H7 (cell line): ENCODE data around the gene CDC42EP1. TPM values are rescaled to one million over a fixed set of nuclear protein-coding genes. Genes with fewer than 3 reads are reported as not detected.
"Not testable (repeated sequence)": the region's sequence is repeated elsewhere in the genome, so short reads cannot be mapped to it uniquely, and the experiment has no call there.

Experiments
- DNase-seq: peaks from one replicate; pipeline ENCODE4 v3.0.0; 2012
- H3K27me3 ChIP-seq: 2 replicates; pipeline ENCODE4 v1.6.0; 2011; ENCODE audit warnings: mild to moderate bottlenecking, low read length; ENCODE audit not compliant: control insufficient read depth, insufficient read depth
- H3K36me3 ChIP-seq: replicated peaks from 2 replicates; pipeline ENCODE4 v1.5.1; 2011; ENCODE audit warnings: low read length; ENCODE audit not compliant: control insufficient read depth, insufficient read depth
- H3K4me3 ChIP-seq: 2 replicates; pipeline ENCODE4 v1.5.1; 2011; ENCODE audit warnings: low read depth, mild to moderate bottlenecking, control low read depth, low read length, moderate library complexity; ENCODE audit not compliant: insufficient read depth
- total RNA-seq: library from RNA; depleted of rRNA; stranded (reverse); fragments of >200 nt; shearing (Covaris generic); gene quantifications from 2 replicates; pipeline ENCODE4 v1.2.3, GENCODE V29; 2014

The CDC42EP1 gene
- total RNA-seq, 1 experiment from 2014 or later, result 22.5 TPM

DNA sequence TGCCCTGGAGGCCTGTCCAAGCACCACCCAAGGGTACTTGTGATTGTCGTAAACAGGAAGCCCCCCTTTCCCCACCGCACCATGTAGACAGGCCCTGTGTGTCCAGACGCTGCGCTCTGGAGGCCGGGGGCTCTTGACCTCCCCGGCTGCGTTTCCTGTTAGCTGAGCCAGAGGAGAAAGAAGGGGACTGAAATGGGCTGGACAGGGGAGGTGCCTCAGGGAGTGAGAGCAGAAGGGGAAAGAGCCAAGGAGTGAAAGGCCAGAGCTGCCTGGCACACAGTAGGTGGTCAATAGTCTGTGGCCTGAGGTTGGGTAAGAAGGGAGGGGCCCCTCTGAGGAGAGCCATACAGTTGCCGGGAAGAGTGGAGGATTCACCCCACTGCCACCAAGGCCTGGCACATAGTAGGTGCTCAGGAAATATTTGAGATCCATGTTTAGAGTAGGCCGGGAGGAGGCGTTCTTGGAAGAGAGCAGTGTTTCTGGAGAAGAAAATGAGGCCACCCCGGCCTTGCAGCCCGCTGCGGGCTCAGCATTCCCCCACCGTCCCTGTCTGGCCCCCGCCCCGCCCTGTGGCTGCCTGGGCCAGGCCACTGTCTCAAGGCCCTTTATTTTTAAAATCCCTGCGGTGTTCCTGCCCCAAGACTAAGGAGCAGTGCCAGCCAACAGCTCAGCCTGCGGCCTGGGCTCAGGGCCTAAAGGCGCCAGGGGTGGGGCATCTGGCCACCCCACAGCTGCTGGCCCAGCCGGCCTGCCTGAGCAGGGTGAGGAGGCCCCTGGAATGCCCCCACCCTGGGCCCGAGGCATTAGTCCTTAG, 13.6 kb upstream of the CDC42EP1 start:
- H3K4me3 ChIP-seq, result peak overlapping the region; percentile 11; the same call in 1 of the 2 replicates
- peak; percentile 79 for DNase-seq
- H3K36me3 ChIP-seq, result no peaks in the 10 kb centered on the region
- no peaks in the 10 kb centered on the region for H3K27me3 ChIP-seq

GRCh38 chr22:37547251-37547741, 13.0 kb upstream of the CDC42EP1 start:
- no peak for DNase-seq
- Histone ChIP-seq H3K27me3 (no peaks in the 10 kb centered on the region), H3K4me3 (no peak overlapping the region), H3K36me3 (no peaks in the 10 kb centered on the region)

GRCh38 chr22:37549704-37550059, 10.6 kb upstream of the CDC42EP1 start:
- H3K36me3 ChIP-seq, result no peaks in the 10 kb centered on the region
- DNase-seq, result peak; percentile 65
- H3K27me3 ChIP-seq, result no peaks in the 10 kb centered on the region
- no peak overlapping the region for H3K4me3 ChIP-seq

DNA sequence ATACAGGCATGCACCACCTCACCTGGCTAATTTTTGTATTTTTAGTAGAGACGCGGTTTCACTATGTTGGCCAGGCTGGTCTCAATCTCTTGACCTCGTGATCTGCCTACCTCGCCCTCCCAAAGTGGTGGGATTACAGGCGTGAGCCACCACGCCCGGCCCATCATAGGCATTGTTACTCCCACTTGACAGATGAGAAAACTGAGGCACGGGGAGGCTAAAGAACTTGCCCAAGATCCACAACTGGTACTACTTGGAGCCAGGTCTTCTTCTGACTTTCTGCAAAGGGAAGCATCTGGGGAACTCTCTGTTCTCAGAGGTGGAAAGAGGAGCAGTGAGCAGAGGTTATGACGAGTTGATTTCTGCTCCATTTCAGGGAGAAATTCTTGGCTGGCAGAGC, 9.4 kb upstream of the CDC42EP1 start:
- H3K4me3 ChIP-seq, H3K27me3 ChIP-seq, DNase-seq, H3K36me3 ChIP-seq: not testable (repeated sequence)

- no peak overlapping the region for H3K4me3 ChIP-seq
- peaks cover 3% of the 10 kb centered on the region; the same call in 1 of the 2 replicates for H3K27me3 ChIP-seq
- peak; percentile 57 for DNase-seq
- H3K36me3 ChIP-seq, result no peaks in the 10 kb centered on the region
These were observed 8.3 kb upstream of the CDC42EP1 start for GRCh38 chr22:37551981-37552380.

DNA sequence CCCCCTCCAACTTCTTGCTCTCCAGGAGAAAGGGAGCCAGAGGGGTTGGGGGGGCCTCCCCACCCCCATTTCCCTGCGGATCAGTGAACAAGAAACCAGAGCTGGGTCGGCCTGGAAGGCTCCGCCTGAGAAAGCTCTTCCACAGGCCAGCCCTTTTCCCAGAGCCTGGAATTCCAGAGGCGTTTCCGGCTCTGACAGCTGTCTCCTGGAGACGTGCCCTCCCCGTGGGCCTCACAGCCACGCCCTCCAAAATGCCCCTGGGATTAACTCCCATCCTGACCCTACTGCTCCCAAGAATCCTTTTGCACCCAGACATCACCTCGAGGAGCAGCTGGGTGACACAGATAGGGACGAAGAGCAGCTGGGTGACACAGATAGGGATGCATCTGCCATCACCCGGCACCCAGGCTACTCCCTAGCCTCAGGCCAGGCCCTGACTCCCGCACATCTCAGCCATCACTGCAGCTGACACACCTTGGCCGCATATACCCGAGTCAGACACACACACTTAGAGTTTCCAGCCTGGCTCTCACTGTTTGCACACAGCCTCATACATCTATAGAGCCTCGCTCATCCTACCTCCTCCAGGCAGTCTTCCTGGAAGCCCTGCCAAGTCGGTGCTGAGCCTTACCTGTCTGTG, 7.6 kb upstream of the CDC42EP1 start:
- peaks cover 3% of the 10 kb centered on the region; the same call in 1 of the 2 replicates for H3K27me3 ChIP-seq
- H3K36me3 ChIP-seq, result no peaks in the 10 kb centered on the region
- peak; percentile 80 for DNase-seq
- H3K4me3 ChIP-seq, result no peak overlapping the region

DNA sequence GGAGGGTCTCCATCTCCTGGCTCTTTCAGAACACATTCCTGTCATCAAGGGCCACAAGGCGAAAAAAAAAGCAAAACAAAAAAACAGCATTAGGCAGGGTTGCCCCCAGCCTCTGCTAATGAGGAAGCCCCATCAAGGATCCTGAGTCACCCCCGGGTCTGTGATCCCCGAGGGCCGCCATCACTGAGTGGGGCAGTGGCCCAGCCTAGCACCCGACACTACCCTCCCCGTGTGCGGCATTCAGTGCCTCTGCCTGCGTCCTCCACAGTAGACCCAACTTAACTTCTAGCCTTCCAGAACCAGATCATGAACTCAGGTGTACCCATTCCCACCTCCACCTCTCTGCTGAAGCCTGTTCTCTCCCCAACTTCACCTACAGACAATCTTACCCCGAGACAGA, 6.6 kb upstream of the CDC42EP1 start:
- Histone ChIP-seq H3K36me3 (no peaks in the 10 kb centered on the region), H3K27me3 (peaks cover 3% of the 10 kb centered on the region; the same call in 1 of the 2 replicates), H3K4me3 (no peak overlapping the region)
- no peak for DNase-seq

- DNase-seq, result no peak
- no peak overlapping the region for H3K4me3 ChIP-seq
- no peaks in the 10 kb centered on the region for H3K36me3 ChIP-seq
- H3K27me3 ChIP-seq, result peaks cover 4% of the 10 kb centered on the region; the same call in 1 of the 2 replicates
These were observed 5.3 kb upstream of the CDC42EP1 start for GRCh38 chr22:37555029-37555428.

DNA sequence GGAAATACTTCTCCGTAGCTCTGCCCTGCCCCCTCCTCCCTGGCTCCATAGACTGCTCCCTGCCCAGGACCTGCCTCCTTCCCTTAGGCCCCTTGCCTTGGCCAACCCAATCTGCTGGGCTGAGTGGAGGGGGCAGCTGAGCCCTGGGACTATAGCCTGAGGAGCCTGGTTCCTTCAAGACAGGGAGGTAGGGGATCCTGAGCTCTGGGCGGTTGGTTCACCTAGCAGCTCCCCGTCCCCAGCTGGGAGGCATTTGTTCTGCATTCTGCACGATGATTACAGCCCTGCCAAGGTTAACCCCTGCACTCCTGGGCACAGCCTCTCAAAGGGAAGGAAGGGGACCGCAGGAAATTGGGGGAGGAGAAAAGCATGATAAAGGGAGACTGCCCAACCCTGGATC, 3.6 kb upstream of the CDC42EP1 start:
- Histone ChIP-seq H3K4me3 (no peak overlapping the region), H3K36me3 (no peaks in the 10 kb centered on the region), H3K27me3 (peaks cover 11% of the 10 kb centered on the region)
- DNase-seq, result peak; percentile 77

- no peak for DNase-seq
- H3K36me3 ChIP-seq, result no peaks in the 10 kb centered on the region
- H3K4me3 ChIP-seq, result no peak overlapping the region
- H3K27me3 ChIP-seq, result peaks cover 11% of the 10 kb centered on the region
These were observed 2.8 kb upstream of the CDC42EP1 start for GRCh38 chr22:37557321-37558001.

GRCh38 chr22:37558815-37559214, 1.5 kb upstream of the CDC42EP1 start:
- Histone ChIP-seq H3K36me3 (no peaks in the 10 kb centered on the region), H3K4me3 (no peak overlapping the region), H3K27me3 (peaks cover 11% of the 10 kb centered on the region)
- no peak for DNase-seq

DNA sequence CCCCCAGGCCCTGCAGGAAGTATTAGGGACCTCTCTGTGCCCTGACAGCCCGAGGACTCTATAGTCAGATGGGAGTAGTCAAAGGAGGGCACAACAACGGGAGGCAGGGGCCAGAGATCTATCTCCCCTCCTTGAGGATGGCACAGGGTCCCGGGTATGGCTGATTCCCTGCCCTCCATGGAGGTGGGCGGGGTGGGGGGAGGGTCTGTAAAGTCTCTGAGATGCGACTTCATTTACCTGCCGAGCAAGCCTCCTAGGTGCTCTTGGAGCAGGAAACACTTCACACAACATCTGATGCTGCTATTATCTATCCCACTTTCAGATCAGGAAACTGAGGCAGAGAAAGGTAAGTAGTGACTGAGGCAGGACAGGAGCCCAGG, 769 bp upstream of the CDC42EP1 start:
- H3K36me3 ChIP-seq, result no peaks in the 10 kb centered on the region
- H3K4me3 ChIP-seq, result peak overlapping the region; percentile 39
- DNase-seq, result peak; percentile 62
- H3K27me3 ChIP-seq, result peaks cover 11% of the 10 kb centered on the region

DNA sequence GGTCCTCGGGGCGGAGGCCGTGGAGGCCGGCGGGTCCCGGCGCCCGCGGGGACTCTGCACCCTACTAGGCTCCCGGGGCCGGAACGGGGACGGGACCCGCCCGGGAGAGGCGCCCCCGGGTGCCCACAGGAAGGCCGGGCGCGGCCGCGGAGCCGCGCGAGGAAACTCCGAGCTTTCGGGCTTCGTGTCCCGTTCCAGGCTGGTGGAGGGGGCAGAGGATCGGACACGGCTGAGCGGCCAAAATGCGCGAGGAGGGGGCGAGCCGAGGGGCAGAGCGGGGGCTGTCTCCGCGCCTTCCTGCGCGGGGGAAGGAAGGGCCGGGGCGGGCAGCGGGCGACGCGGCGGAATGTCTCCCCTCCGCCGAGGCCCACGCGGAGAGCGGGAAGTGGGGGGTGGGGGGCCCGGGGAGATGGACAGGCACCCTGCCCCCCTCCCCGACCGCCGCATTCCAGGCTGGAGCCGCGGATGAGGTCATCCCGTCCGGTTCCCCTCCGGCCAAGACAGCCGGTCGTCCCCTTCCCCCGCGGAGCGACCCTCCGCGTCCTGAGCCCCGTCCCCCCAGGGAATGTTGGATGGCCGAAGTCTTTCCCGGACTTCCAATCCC, 430 bp downstream of the CDC42EP1 start:
- Histone ChIP-seq H3K27me3 (peaks cover 11% of the 10 kb centered on the region), H3K4me3 (peak overlapping the region; percentile 68), H3K36me3 (no peaks in the 10 kb centered on the region)
- peak; percentile 83 for DNase-seq

GRCh38 chr22:37561212-37562048, 1.1 kb downstream of the CDC42EP1 start:
- peak overlapping the region; percentile 68 for H3K4me3 ChIP-seq
- peak; percentile 97 for DNase-seq
- H3K36me3 ChIP-seq, result no peaks in the 10 kb centered on the region
- H3K27me3 ChIP-seq, result peaks cover 8% of the 10 kb centered on the region
